T-cell (primary cell): ENCODE measurements around the gene TPRG1L. TPM values are rescaled to one million over a fixed set of nuclear protein-coding genes. Genes with fewer than 3 reads are reported as not detected.

Experiments used
- ATAC-seq, 4 experiments: fragments of 200-7000 bp in 3 of 4; fragments of 150-1000 bp in 1 of 4; cut with Tn5 transposase; replicated peaks in 1 of 4; 1 replicate in 3 of 4; 2 replicates in 1 of 4; pipeline ENCODE4 v1.10.0; 2021; ENCODE audit warnings: moderate library complexity in 3 of 4, mild to moderate bottlenecking in 2 of 4, moderate number of reproducible peaks in 1 of 4
- CTCF ChIA-PET, 2 donors: fragments of 300-600 bp; sonication (Branson Sonifier 250); formaldehyde crosslinking; loops; one replicate each; lab custom pipeline; 2022; ENCODE audit warnings: antibody characterized with exemption in 2 of 2; lab: Charles Lee
- POLR2A ChIA-PET, 2 donors: fragments of 300-600 bp; sonication (Branson Sonifier 250); formaldehyde crosslinking; loops; one replicate each; lab custom pipeline; 2022; ENCODE audit warnings: antibody characterized with exemption in 2 of 2; lab: Charles Lee
- DNase-seq, 35 experiments: peaks; one replicate each; pipeline versions ENCODE4 v3.0.0 to v3.0.0-alpha.2; 2013 to 2023
- H3K27ac ChIP-seq: one replicate; pipeline ENCODE4 v1.5.1; 2013; ENCODE audit warnings: low read length
- H3K27me3 ChIP-seq, 2 experiments: replicated peaks in 1 of 2; 1 replicate in 1 of 2; 2 replicates in 1 of 2; pipeline versions ENCODE4 v1.6.1 to v1.7.0; 2013; ENCODE audit warnings: low read length in 1 of 2, mixed read lengths in 1 of 2; ENCODE audit not compliant: control insufficient read depth in 2 of 2, insufficient read depth in 2 of 2; ENCODE audit errors: extremely low read depth in 1 of 2
- H3K36me3 ChIP-seq, 2 donors: 1 replicate in 1 of 2; 2 replicates in 1 of 2; pipeline versions ENCODE4 v1.6.1 to v1.7.0; 2013; ENCODE audit warnings: low read length in 1 of 2; ENCODE audit not compliant: control insufficient read depth in 2 of 2, insufficient read depth in 1 of 2; ENCODE audit errors: extremely low read depth in 1 of 2
- H3K4me1 ChIP-seq, 2 experiments: 1 replicate in 1 of 2; 2 replicates in 1 of 2; pipeline versions ENCODE4 v1.6.1 to v1.7.0; 2013; ENCODE audit warnings: low read length in 2 of 2, mixed read lengths in 1 of 2; ENCODE audit not compliant: insufficient read depth in 2 of 2, control insufficient read depth in 1 of 2; ENCODE audit errors: extremely low read depth in 1 of 2
- H3K4me3 ChIP-seq, 2 donors: 1 replicate in 1 of 2; 2 replicates in 1 of 2; pipeline versions ENCODE4 v1.5.1 to v1.7.0; 2013; ENCODE audit warnings: mild to moderate bottlenecking in 2 of 2, low read length in 1 of 2, moderate library complexity in 1 of 2; ENCODE audit not compliant: control insufficient read depth in 1 of 2; ENCODE audit errors: extremely low read depth in 1 of 2
- H3K9me3 ChIP-seq: 2 replicates; pipeline ENCODE4 v1.7.0; 2013
- H3K27ac Mint-ChIP-seq, 2 donors: one replicate each; pipeline ENCODE4 v1.8.0; 2020 to 2021; ENCODE audit warnings: mild to moderate bottlenecking in 2 of 2, mixed read lengths in 2 of 2
- H3K27me3 Mint-ChIP-seq, 2 donors: one replicate each; pipeline ENCODE4 v1.8.0; 2021 to 2022; ENCODE audit warnings: mixed read lengths in 2 of 2
- H3K36me3 Mint-ChIP-seq: one replicate; pipeline ENCODE4 v1.8.0; 2021; ENCODE audit warnings: mixed read lengths
- H3K4me1 Mint-ChIP-seq, 3 donors: one replicate each; pipeline ENCODE4 v1.8.0; 2020 to 2022; ENCODE audit warnings: mixed read lengths in 3 of 3, mild to moderate bottlenecking in 1 of 3
- H3K4me3 Mint-ChIP-seq, 3 donors: one replicate each; pipeline ENCODE4 v1.8.0; 2020 to 2022; ENCODE audit warnings: mild to moderate bottlenecking in 3 of 3, mixed read lengths in 3 of 3, moderate library complexity in 3 of 3
- H3K9me3 Mint-ChIP-seq, 3 donors: one replicate each; pipeline ENCODE4 v1.8.0; 2020 to 2022; ENCODE audit warnings: mixed read lengths in 3 of 3
- WGBS: methylation state at CpG from one replicate; pipeline ENCODE4 v1.1.5; 2013; ENCODE audit warnings: missing lambda C conversion rate; ENCODE audit not compliant: insufficient coverage; 5-methylcytosine and 5-hydroxymethylcytosine counted together
- total RNA-seq, 35 experiments: library from RNA in 6 of 35; stranded (reverse) in 6 of 35; fragments of 120-200 nt in 1 of 35; gene quantifications; one replicate each; pipeline versions ENCODE4 v1.2.1 to v1.2.4 and lab custom pipeline; 2013 to 2026

The TPRG1L gene
- total RNA-seq, 5 donors from 2014 or later (not counting 1 experiment from before 2014, with no cell fraction given): 36.7 to 48.5 (median 45.4) TPM

DNA sequence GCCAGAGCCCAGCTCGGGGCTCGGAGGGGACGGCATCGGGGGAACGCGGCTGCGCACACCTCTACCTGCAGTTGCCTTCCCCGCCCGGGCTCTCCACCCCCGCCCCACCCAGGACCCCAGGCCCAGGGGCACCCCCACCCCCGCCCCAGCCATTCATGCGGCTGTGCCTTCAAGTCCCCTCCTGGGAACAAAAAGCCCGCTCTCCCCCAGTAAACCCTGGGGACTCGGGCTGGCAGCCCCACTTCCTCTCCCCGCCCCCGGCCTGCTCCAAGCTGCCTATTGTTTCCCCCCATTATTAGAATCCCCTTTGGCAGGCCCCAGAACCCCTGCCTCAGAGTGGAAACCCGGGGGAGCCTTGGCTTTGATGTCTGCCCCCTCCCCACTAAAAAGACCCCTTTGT is 31.5 kb upstream of the TPRG1L start:
- H3K27me3 Mint-ChIP-seq: peaks cover 0 to 3% of the 10 kb centered on the region in 2 donors
- H3K4me3 Mint-ChIP-seq: no peak overlapping the region
- ChIA-PET CTCF (no interaction called here), POLR2A (no interaction called here)
- Histone ChIP-seq H3K4me1 (peaks cover 9 to 18% of the 10 kb centered on the region in 2 experiments), H3K27ac (no peak overlapping the region), H3K36me3 (no peaks in the 10 kb centered on the region), H3K4me3 (no peak overlapping the region), H3K9me3 (no peaks in the 10 kb centered on the region), H3K27me3 (peaks cover 0 to 3% of the 10 kb centered on the region in 2 experiments)
- WGBS: 86% methylated on average over 10 of the region's 17 CpGs
- H3K36me3 Mint-ChIP-seq: no peaks in the 10 kb centered on the region
- no peak for ATAC-seq
- no peak for DNase-seq
- peaks cover 15 to 16% (median 16%) of the 10 kb centered on the region in 3 donors for H3K4me1 Mint-ChIP-seq
- H3K9me3 Mint-ChIP-seq: no peaks in the 10 kb centered on the region
- no peak overlapping the region for H3K27ac Mint-ChIP-seq

GRCh38 chr1:3593745-3594144 is 31.1 kb upstream of the TPRG1L start:
- CTCF ChIA-PET: no interaction called here
- Histone ChIP-seq H3K9me3 (no peaks in the 10 kb centered on the region), H3K27ac (no peak overlapping the region), H3K4me1 (peaks cover 13 to 22% of the 10 kb centered on the region in 2 experiments), H3K27me3 (peaks cover 0 to 7% of the 10 kb centered on the region in 2 experiments), H3K36me3 (no peaks in the 10 kb centered on the region), H3K4me3 (no peak overlapping the region)
- ATAC-seq (no peak), DNase-seq (no peak)
- POLR2A ChIA-PET: no interaction called here
- WGBS: 72% methylated on average over 9 of the region's 10 CpGs
- Mint-ChIP-seq H3K27me3 (peaks cover 0 to 3% of the 10 kb centered on the region in 2 donors), H3K36me3 (no peaks in the 10 kb centered on the region), H3K4me1 (peaks cover 15 to 17% (median 17%) of the 10 kb centered on the region in 3 donors), H3K27ac (peak overlapping the region in 1 of 2 donors; percentile 48), H3K9me3 (no peaks in the 10 kb centered on the region), H3K4me3 (no peak overlapping the region)

DNA sequence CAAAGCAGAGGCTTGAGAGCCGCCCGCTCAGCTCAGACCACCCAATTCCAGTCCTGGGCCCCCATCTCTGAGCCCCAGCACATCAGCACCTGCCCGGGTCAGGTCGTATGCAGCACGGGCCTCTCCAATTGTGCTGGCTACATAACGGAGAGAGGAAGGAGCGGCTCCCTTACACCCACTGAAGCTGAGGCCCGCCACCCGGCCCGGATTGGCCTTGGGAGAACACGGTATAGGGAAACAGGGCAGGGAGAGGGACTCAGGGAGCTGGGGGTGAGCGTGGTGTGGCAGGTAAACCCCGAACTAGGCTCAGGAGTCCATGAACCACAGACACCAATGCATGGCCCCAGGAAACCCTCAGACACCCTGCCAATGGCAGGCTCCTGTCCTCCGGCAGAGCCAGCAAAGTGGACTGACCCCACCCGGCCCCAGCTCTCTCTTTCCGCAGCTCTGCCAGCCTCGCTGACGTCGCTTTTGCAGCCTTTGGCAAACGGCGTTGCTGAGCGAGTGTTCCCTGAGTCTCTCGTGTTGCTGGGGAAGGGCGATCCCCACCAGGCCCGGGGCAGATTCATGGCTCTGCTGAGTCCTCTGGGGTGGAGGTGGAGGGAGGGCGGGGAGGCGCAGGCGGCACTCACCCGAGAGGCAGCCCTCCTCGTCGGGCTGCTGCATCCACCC is 30.0 kb upstream of the TPRG1L start:
- Mint-ChIP-seq H3K4me3 (no peak overlapping the region), H3K36me3 (no peaks in the 10 kb centered on the region), H3K9me3 (no peaks in the 10 kb centered on the region), H3K27me3 (peaks cover 0 to 7% of the 10 kb centered on the region in 2 donors), H3K4me1 (peaks cover 15 to 22% (median 22%) of the 10 kb centered on the region in 3 donors), H3K27ac (peak overlapping the region in 1 of 2 donors; percentile 22)
- Histone ChIP-seq H3K27ac (no peak overlapping the region), H3K4me3 (no peak overlapping the region), H3K4me1 (peaks cover 18 to 33% of the 10 kb centered on the region in 2 experiments), H3K36me3 (no peaks in the 10 kb centered on the region), H3K9me3 (no peaks in the 10 kb centered on the region), H3K27me3 (peaks cover 0 to 17% of the 10 kb centered on the region in 2 experiments)
- DNase-seq: no peak
- CTCF ChIA-PET: no interaction called here
- POLR2A ChIA-PET: no interaction called here
- ATAC-seq: no peak
- 81% methylated on average over 20 of the region's 31 CpGs for WGBS

GRCh38 chr1:3595949-3596348 is 28.9 kb upstream of the TPRG1L start:
- ATAC-seq: no peak
- H3K27me3 ChIP-seq: peaks cover 0 to 24% of the 10 kb centered on the region in 2 experiments
- H3K9me3 ChIP-seq: no peaks in the 10 kb centered on the region
- Mint-ChIP-seq H3K4me1 (peaks cover 15 to 24% (median 22%) of the 10 kb centered on the region in 3 donors), H3K36me3 (no peaks in the 10 kb centered on the region), H3K4me3 (peak overlapping the region in 1 of 3 donors; percentile 22), H3K27ac (peak overlapping the region in 1 of 2 donors; percentile 64), H3K27me3 (peaks cover 0 to 7% of the 10 kb centered on the region in 2 donors), H3K9me3 (no peaks in the 10 kb centered on the region)
- peaks cover 18 to 35% of the 10 kb centered on the region in 2 experiments for H3K4me1 ChIP-seq
- H3K4me3 ChIP-seq: no peak overlapping the region
- H3K27ac ChIP-seq: no peak overlapping the region
- POLR2A ChIA-PET: no interaction called here
- H3K36me3 ChIP-seq: no peaks in the 10 kb centered on the region
- CTCF ChIA-PET: no interaction called here
- DNase-seq: no peak
- 88% methylated on average over 6 of the region's 7 CpGs for WGBS

- WGBS: 75% methylated on average over 22 of the region's 29 CpGs
- H3K27me3 Mint-ChIP-seq: peaks cover 0 to 7% of the 10 kb centered on the region in 2 donors
- H3K27ac ChIP-seq: peak overlapping the region; percentile 1
- ChIA-PET POLR2A (no interaction called here), CTCF (interaction anchor here in 1 of 2 donors (1.3 kb wide), 1 partner anchor 22 kb away, joined by 6 read pairs; no protein-coding TSS in a partner anchor)
- no peaks in the 10 kb centered on the region for H3K36me3 ChIP-seq
- H3K36me3 Mint-ChIP-seq: no peaks in the 10 kb centered on the region
- DNase-seq (no peak), ATAC-seq (peak; percentile 5 to 23 (median 15))
- peaks cover 0 to 28% of the 10 kb centered on the region in 2 experiments for H3K27me3 ChIP-seq
- no peaks in the 10 kb centered on the region for H3K9me3 ChIP-seq
- peak overlapping the region; percentile 91 to 98 for H3K27ac Mint-ChIP-seq
- peak overlapping the region; percentile 73 to 89 (median 74) for H3K4me3 Mint-ChIP-seq
- H3K4me1 ChIP-seq: peaks cover 18 to 35% of the 10 kb centered on the region in 2 experiments
- no peak overlapping the region for H3K4me3 ChIP-seq
- no peaks in the 10 kb centered on the region for H3K9me3 Mint-ChIP-seq
- peaks cover 15 to 24% (median 22%) of the 10 kb centered on the region in 3 donors for H3K4me1 Mint-ChIP-seq
Measured at GRCh38 chr1:3596663-3597598, 27.9 kb upstream of the TPRG1L start.

DNA sequence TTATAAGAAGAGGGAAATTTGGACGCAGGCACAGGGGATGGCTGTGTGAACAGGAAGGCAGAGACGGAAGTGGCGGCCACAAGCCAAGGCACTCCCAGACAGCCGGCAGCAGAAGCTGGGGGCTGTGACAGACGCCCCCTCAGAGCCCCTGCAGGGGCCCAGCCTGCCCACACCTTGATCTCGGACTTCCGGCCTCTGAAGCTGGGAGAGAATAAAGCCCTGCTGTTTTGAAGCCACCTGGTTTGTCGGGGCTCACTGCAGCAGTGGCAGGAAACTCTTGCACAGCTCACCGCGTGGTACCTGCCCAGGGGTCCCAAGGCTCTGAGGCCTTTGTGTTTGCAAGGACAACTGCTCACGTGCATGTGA is 27.2 kb upstream of the TPRG1L start:
- Histone ChIP-seq H3K4me1 (peaks cover 18 to 35% of the 10 kb centered on the region in 2 experiments), H3K9me3 (no peaks in the 10 kb centered on the region), H3K36me3 (no peaks in the 10 kb centered on the region), H3K27ac (peak overlapping the region; percentile 1), H3K27me3 (peaks cover 0 to 31% of the 10 kb centered on the region in 2 experiments), H3K4me3 (peak overlapping the region in 1 of 2 donors; percentile 38)
- ATAC-seq (peak; percentile 57 to 80 (median 76)), DNase-seq (peak in 16 of 35 experiments; percentile 10 to 49 (median 19))
- CTCF ChIA-PET: interaction anchor here in 1 of 2 donors (1.3 kb wide), 1 partner anchor 21 kb away, joined by 6 read pairs; no protein-coding TSS in a partner anchor
- Mint-ChIP-seq H3K36me3 (no peaks in the 10 kb centered on the region), H3K27ac (peak overlapping the region; percentile 91 to 98), H3K27me3 (peaks cover 0 to 7% of the 10 kb centered on the region in 2 donors), H3K9me3 (no peaks in the 10 kb centered on the region), H3K4me1 (peaks cover 15 to 24% (median 22%) of the 10 kb centered on the region in 3 donors), H3K4me3 (peak overlapping the region; percentile 73 to 89 (median 74))
- POLR2A ChIA-PET: no interaction called here
- 3% methylated on average over 10 of the region's 11 CpGs for WGBS
